NCI-H1105 (cell line): ENCODE results near the gene ZNF90.
"Not testable (repeated sequence)": the region's sequence is repeated elsewhere in the genome, so short reads cannot be mapped to it uniquely, and the experiment has no call there.

Experiments
- DNase-seq: peaks from one replicate; lab custom pipeline; 2025; lab: John Stamatoyannopoulos, UW

The ZNF90 gene

GRCh38 chr19:20077791-20078463, at the start of gene ZNF90:
Gene ZNF90 (plus strand): TSS chr19:20078000. CDS start chr19:20078133, 133 bp downstream.
- DNase-seq = peak; percentile 98

GRCh38 chr19:20028611-20029010, 49.2 kb upstream of the ZNF90 start:
- no peak for DNase-seq

- DNase-seq = no peak
These were observed 41.9 kb upstream of the ZNF90 start for GRCh38 chr19:20035935-20036334.

- no peak for DNase-seq
These were observed 39.2 kb upstream of the ZNF90 start for GRCh38 chr19:20038358-20039202.

- DNase-seq = peak; percentile 95
These were observed 38.5 kb upstream of the ZNF90 start, which contains the start of gene ZNF682 for GRCh38 chr19:20039203-20039723. Gene ZNF682 (minus strand): TSS chr19:20039505. CDS start chr19:20039345, 160 bp downstream.

GRCh38 chr19:20044663-20045062, 33.1 kb upstream of the ZNF90 start:
- DNase-seq = no peak

GRCh38 chr19:20045742-20046141, 32.1 kb upstream of the ZNF90 start:
- DNase-seq = not testable (repeated sequence)

- DNase-seq = peak; percentile 98
These were observed 25.7 kb upstream of the ZNF90 start for GRCh38 chr19:20051841-20052768.

- not testable (repeated sequence) for DNase-seq
These were observed 19.1 kb upstream of the ZNF90 start for GRCh38 chr19:20058738-20059137.

GRCh38 chr19:20060282-20060681, 17.5 kb upstream of the ZNF90 start:
- DNase-seq = no peak

GRCh38 chr19:20066861-20067260, 10.9 kb upstream of the ZNF90 start:
- no peak for DNase-seq

- no peak for DNase-seq
These were observed 9.9 kb upstream of the ZNF90 start for GRCh38 chr19:20067943-20068342.

GRCh38 chr19:20068559-20068958, 9.2 kb upstream of the ZNF90 start:
- DNase-seq = not testable (repeated sequence)

- DNase-seq = no peak
These were observed 7.1 kb upstream of the ZNF90 start for GRCh38 chr19:20070691-20071090.

- no peak for DNase-seq
These were observed 4.9 kb upstream of the ZNF90 start for GRCh38 chr19:20072936-20073335.

- peak; percentile 78 for DNase-seq
These were observed 806 bp downstream of the ZNF90 start for GRCh38 chr19:20078581-20079031.

GRCh38 chr19:20079476-20079875, 1.7 kb downstream of the ZNF90 start:
- no peak for DNase-seq

- DNase-seq = no peak
These were observed 2.9 kb downstream of the ZNF90 start for GRCh38 chr19:20080656-20081055.

- not testable (repeated sequence) for DNase-seq
These were observed 4.5 kb downstream of the ZNF90 start for GRCh38 chr19:20082232-20082833.

- DNase-seq = not testable (repeated sequence)
These were observed 5.1 kb downstream of the ZNF90 start for GRCh38 chr19:20082876-20083275.

- DNase-seq = no peak
These were observed 24.3 kb downstream of the ZNF90 start for GRCh38 chr19:20102097-20102496.
